Measurements from ENCODE around the gene H1-8.

H1-8 gene

DNA sequence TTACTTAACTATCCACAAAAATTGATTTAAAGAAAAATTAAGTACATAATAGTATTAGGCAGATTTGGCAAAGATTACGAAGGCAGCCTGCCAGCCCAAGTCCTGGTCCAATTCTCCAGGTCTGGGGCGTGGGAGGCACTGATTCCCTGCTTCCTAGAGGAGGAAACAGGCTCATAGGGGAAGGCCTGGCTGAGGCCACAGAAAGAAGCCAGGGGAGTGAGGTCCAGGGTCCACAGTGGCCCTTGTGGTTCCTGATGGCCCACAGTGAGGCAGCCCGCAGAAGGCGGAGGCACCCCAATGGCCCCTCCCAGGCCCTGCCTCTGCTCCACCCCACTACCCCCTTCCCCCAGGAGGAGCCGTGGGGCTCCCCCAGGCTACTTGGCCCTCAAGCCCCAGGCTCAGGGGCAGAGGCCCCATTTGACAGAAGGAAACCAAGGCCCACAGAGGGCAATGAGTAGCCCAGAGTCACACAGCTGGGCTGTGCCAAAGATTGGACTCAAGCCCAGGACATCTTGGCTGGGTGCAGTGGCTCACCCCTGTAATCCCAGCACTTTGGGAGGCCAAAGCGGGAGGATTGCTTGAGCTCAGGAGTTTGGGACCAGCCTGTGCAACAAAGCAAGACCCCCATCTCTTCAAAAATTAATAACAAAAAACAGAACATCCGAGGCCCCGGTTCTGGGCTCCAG, 21.0 kb downstream of the H1-8 start:
- H3K4me3 ChIP-seq: no peak overlapping the region
- peak overlapping the region in 9 of 21 experiments; percentile 3 to 63 (median 31) for H3K27ac ChIP-seq

DNA sequence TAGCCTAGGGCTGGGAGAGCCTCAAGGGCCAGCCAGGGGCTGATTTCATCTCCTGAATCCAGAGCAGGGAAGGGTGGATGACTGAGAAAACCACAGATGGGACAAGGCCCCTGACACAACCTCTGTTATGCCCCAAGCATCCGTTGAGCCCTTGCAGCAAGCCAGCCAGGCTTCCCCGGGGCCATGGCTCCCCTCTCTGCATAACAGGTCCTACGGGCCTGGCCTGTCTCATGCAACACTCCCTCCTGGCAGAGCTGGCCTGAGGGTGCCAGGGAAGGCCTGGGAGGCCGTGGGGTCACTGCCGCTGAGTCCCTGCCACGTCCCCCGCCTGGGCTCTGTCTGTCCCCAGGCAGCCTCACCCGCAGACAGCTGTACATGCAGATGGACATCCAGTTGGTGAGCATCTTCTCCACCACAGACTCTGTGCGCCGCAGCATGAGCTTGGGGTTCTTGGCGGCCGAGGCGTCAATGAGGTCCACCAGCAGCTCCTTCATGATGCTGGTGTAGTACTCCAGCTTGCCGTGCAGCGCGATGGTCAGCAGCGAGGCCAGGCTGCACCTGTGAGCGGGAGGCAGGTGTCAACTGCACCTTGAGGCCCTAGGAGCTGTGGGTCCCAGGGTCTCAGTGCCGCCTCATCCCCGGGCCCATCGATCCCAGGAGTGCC, 22.1 kb downstream of the H1-8 start:
- peak overlapping the region in 5 of 21 experiments; percentile 2 to 61 (median 33) for H3K27ac ChIP-seq
- no peak overlapping the region for H3K4me3 ChIP-seq

DNA sequence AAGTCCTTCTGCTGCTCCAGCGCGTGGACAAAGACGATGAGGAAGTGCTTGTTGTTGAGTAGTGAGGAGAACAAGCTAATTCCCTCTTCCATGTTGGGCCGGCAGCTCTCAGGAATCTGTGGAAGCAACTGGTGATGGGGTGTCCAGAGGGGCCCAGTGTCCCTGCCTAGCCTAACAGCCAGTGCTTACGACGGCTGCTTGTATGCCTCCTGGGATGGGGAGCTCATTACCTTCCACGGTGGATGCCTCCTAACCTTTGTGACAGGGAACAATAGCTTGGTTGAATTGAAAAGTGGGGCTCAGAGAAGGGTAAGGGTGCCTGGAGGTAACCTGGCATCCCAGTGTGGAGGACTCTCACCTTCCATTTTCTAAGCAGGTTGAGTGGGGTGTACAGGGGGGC, 22.9 kb downstream of the H1-8 start:
- peak overlapping the region in 1 of 21 experiments; percentile 3 for H3K27ac ChIP-seq
- no peak overlapping the region for H3K4me3 ChIP-seq

DNA sequence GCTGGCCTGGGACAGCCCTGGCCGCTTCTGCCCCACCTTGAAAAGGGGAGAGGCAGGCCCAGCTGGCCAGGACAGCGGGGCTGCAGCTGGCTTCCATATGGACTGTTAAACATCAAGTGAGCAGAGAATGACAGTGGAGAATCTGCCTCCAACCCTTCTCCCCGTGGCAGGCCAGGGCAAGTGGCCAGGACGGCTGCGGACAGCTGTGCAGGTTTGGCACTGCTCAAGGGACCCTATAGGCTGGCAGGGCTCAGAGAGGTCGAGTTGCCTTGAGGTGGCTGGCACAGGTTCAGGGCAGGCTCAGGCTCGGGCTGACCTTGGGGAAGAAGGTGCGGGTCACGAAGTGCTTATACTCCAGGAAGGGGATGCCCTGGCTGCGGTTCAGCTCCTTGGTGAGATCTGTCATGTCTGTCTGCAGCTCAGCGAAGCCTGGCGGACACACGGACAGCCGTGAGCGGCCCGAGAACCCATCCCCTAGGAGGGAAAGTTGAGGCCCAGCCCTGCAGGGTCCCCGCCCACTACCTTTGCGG, 24.3 kb downstream of the H1-8 start:
- no peak overlapping the region for H3K4me3 ChIP-seq
- peak overlapping the region in 6 of 21 experiments; percentile 5 to 47 (median 14) for H3K27ac ChIP-seq

DNA sequence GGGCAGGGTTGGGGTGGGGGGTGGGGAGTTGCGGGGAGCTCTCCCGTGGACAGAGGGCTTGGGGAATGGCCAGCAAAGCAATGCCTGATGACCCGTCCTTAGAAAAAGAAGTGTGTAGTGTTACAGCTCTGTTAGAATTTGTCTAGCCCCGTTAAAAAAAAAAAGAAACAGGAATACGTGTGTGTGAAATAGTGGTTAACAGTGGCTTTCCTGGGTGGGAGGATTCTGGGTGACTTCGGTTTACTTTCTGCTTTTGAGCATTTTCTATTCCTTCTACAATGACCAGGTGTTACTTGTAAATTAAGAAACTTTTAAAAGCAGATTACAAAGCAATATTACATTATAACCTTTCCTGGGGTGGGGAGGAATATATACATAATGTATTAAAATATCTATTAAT, 25.0 kb downstream of the H1-8 start:
- Histone ChIP-seq H3K27ac (peak overlapping the region in 3 of 21 experiments; percentile 5 to 47 (median 12)), H3K4me3 (no peak overlapping the region)

DNA sequence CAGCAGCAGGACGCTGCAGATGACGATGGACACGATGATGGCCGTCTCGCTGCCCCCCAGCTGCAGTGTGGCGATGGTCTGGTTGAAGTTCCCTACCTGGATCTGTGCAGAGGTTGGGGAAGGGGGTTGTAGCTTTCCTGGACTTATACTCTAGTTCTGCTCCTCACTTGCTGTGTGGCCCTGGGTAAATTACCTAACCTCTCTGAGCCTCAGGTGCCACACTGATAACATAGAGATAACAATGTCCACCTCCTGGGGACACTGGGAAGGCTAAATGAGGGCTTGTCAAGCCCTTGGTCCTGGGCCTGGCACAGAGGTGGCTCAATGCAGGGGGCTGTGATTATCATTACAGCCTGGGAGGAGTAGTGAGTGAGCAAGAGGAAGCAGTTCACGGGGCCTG, 26.9 kb downstream of the H1-8 start:
- Histone ChIP-seq H3K4me3 (no peak overlapping the region), H3K27ac (no peak overlapping the region)

DNA sequence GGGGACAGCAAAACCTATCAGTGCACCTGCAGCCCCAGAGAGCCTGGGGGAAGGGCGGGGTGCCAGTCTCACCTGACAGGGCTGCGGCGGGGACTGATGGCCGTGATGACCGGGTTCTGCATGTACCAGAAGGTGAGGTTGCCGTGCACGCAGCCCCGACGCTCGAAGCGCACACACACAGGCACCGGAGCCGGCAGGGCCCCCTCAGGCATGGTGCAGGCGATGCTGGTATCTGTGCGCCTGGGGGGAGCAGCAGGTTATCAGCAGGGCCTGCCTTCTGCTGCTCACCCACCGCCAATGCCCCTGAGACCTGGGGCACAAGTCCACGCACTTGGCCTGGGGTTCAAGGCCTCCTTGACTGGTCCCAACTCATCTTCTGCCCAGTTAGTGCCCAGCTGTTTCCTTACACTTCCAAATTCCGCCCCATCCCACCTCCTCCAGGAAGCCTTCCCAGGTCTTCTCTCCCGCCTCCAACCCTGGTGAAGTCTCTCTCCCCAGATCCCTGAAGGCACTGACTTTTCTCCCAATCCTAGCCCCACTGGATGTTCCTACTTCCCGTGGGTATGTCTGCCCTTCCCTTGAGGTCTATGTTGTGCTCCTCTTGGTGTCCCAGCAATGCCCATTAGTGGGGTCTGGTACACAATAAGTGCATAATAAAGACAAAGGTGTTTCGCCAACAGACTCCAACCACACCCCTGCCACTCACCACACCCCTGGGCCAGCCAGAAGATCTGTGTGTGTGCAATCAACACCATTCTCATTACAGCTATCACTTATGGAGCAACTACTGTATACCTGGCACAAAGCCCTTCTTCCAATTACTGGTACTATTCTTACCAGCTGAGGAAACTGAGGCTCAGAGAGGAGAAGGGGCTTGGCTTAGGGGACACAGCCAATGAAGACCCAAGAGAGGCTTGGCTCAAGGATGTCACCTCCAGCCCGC, 28.9 kb downstream of the H1-8 start:
- Histone ChIP-seq H3K27ac (no peak overlapping the region), H3K4me3 (no peak overlapping the region)

DNA sequence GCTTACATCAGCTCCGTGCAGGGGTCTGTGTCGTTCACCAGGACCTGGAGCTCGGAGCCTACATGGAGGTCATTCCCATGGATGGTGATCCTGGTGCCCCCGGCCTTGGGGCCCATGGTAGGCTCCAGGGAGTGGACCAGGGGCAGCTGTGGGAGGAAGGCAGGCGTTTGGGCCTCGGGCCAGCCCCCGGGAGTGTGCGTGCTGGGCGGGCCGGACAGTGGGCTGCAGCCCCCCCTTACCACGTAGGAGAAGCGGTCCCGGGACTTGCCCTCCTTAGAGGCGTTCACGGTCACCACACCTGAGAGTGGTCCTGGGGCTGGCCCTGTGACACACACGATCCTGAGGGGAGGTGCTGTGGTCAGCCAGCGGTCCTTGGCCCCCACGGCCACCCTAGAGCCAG, 29.6 kb downstream of the H1-8 start:
- H3K27ac ChIP-seq: no peak overlapping the region
- H3K4me3 ChIP-seq: no peak overlapping the region

DNA sequence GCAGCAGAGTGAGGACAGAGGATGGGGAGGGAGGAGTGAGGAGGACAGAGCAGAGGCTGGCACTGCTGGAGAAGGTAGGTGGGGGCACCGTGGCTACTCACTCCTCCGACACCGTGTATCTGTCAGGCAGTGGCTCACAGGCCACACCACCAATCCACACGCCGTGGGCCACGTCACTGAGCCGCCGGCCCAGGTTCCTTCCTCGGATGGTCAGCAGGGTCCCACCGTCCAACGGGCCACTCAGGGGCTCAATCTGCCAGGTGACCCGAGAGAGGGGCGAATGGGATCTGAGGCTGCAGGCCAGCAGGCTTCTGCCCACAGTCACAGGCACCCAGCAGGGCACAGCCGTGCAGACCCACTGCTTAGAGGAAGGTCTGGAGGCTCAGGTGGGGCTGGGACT, 30.5 kb downstream of the H1-8 start:
- Histone ChIP-seq H3K27ac (peak overlapping the region in 1 of 21 experiments; percentile 25), H3K4me3 (no peak overlapping the region)

DNA sequence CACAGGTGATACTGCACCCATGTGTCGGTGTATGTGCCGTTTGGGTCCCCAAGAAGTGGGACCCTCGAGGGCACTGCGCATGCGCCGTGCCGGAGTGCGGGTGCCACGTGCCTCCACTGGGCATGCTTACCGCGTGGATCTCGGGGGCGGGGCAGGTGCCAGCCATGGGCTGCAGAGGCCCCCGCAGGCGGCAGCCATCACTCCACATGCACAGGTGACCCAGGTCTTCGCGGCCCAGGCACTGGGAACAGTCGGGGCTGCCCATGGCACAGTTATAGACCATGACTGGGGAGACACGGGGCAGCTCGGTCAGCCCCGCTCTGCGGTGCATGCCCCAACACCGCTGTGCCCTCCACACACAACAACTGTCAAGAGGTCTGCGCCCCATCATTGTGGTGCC, 31.2 kb downstream of the H1-8 start:
- H3K4me3 ChIP-seq: no peak overlapping the region
- H3K27ac ChIP-seq: peak overlapping the region in 2 of 21 experiments; percentile 12 to 19

DNA sequence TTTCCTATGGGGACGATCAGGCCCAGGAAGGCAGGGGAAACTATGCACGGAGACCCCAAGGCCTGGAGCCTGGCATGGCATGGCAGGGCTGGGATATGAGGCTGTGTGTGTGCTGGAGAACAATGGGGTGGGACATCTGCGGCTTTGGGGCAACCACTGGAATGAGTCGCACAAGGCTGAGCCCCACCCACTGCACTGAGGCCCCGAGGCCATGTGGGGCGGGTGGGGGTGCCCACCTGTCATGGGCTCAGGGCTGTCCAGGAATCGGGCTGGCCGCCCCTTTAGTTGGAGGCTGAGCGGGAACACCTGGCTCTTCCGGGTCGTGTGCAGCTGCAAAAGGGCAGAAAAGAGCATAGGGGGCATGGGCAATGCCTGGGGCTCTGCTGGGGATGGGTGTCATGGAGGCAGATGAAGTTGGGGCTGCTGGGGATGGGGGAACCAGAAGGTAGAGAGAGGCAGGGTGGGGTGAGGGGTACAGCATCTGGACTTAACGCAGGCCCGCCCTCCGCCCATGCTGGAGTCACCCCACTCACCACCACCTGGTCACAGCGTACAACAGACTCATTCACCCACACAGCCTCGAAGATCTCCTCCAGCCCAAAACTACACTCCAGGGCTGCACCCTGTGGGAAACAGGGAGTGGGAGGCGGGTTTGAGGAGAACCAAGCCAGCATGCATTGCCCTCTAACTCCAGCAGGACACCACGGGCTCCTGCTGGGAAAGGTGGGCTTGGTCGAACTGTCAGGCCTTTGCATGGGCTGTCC, 32.4 kb downstream of the H1-8 start:
- H3K27ac ChIP-seq: peak overlapping the region in 10 of 21 experiments; percentile 66 to 91 (median 80)
- H3K4me3 ChIP-seq: no peak overlapping the region

DNA sequence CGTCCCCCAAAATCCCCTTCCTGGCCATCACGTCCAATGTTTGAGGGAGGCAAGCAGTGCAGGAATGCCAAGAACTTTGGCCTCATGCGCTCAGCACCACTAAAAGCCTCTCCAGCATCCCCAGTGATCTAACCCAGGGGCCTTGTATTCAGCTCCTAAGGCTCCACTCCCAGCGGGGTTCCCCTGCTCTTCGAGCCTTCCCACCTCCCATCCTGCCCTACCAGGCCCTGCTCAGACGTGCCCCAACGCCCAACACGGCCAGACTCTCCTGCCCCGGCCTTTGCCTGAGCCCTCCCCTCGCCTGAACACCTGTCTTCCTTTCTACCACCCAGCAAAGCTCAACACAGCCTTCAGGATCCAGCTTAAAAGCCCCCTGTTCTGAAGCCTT, 33.0 kb downstream of the H1-8 start:
- Histone ChIP-seq H3K4me3 (no peak overlapping the region), H3K27ac (peak overlapping the region in 17 of 21 experiments; percentile 16 to 91 (median 80))

DNA sequence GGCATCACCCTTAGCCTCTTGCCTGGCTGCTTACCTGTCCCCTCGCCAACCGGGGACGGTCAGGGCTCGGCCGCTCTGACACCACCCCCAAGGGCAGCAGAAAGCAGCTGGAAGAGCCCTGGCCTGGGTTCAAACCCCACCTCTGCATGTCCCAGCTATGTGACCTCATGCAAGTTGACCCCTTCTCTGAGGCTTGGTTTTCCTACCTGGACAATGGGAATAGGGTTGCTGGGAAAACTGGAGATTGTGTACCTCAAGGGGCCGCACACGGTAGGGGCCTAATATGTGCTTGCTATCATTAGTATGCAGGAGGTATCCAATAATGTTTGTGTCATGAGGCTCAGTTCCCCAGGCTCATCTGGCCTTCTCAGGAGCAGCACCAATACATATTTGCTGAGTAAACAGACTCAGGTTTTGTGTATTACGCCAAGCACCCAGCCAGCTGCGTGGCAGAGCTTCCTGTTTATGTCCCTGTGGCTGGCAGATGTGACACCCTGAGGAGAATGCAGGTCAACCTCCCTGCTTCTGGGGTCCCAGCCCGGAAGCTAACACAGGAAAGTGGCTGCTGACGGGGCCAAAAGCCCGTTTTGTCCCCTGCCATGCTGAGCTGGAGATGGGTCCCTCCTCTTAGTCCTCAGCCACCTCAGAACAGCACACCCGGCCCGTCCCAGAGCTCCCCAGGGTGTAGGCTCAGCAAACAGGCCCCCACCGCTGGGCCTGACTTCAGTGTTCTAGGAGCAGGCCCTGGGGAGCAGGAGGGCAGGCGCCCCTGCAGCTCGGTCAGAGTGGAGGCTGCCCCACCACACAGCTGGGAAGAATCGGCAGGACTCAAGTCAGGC, 33.8 kb downstream of the H1-8 start:
- H3K27ac ChIP-seq: peak overlapping the region; percentile 13 to 91 (median 75)
- no peak overlapping the region for H3K4me3 ChIP-seq

DNA sequence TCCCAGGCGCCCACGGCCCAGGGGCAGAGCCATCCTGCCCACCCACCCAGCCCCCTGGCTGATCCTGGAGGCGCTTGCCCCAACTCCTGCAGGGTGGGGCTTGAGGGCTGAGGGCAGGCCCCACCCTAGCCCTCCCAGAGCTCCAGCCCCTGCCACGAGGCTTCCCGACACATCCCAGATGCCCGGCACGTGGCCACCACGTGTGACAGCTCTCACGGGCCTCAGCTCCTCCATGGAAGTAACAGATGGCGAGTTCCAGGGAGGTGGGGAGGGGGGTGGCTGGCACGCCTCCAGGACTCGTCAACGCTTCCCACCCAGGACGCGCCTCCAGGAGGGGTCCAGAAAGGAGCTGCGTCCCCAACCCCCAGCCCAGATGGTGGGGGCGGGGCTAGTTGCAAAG, 34.4 kb downstream of the H1-8 start:
- H3K27ac ChIP-seq: peak overlapping the region; percentile 13 to 91 (median 75)
- H3K4me3 ChIP-seq: no peak overlapping the region

DNA sequence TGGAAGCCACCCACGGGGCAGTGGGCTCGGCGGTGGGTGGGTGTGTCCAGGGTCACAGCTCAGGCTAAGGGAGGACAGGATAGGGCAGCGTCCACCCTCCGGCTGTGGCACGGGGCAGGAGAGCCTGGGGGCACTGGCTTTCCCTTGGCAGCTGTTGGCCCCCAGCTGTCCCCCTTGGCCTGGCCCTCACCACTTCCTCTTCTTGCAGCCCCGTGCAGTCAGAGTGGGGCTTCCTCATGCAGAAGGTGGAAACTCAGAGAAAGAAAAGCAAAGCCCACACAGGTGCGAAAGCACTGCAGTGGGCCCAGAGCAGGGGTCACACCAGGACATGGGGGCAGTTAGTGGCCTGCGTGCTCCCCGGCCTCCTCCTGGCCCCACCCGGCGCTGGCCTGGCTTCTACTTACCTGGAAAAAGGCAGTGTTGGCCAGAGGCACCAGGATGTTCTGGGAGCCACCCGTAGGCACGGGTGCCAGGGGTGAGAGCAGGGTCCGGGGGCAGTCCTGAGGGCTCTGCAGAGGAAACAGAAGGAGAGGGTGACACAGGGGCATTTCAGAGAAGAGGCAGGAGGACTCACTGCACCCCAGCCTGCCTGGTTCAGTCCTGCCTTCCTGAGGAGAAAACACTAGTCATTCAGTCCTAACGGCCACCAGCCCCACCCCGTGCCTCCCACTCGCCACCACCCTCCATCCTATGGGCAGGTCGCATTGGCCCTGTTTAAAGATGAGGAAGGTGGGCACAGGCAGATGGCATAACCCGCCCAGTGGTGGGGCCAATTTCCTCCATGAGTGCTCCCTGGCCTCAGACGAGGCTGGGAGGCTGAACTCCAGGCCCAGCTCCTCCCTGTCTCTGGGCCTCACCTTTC, 35.2 kb downstream of the H1-8 start:
- H3K27ac ChIP-seq: peak overlapping the region in 20 of 21 experiments; percentile 40 to 91 (median 73)

DNA sequence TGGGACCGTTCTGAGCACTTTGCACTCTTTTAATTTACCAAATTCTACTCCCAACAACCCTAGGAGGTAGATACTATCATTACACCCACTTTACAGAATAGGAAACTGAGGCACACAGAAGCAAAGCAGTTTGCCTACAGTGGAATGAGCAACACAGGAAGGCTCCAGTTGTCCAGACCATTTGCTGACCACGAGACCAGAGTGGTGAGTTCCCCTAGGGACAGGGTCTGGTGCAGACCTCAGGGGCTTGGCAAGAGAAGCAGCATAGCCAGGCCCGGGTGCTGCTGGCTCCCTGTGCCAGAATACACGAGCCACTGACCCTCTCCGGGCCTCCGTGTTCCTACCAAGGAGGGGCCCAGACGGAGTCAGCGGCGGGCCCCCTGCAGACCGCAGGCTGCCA, 37.0 kb downstream of the H1-8 start:
- H3K4me3 ChIP-seq: no peak overlapping the region
- peak overlapping the region in 5 of 21 experiments; percentile 4 to 86 (median 28) for H3K27ac ChIP-seq

More for the DNA sequence above, 35.2 kb downstream of the H1-8 start:
- no peak overlapping the region for H3K4me3 ChIP-seq

DNA sequence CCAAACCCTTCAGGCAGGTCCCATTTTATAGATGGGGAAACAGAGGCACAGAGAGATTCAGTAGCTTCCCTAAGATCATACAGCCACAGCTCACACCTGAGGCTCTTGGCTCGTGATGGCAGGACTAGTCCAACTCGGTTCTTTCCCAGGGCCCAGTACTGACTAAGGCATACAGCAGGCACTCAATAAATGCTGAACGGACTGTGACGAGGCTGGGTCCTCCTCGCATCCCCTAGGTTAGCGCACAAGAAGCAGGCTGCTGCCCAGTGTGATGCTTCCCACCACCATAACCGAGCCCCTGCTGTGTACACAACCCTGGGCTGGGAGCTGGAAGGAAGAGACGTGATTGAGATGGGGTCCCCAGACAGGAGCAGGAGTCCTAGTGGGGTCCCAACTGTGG, 38.6 kb downstream of the H1-8 start:
- no peak overlapping the region for H3K27ac ChIP-seq
- H3K4me3 ChIP-seq: no peak overlapping the region

Measured in skin epidermis (tissue), 12 donors.